Prostate gland (tissue), 2 donors: ENCODE data around the gene STUB1. TPM values are rescaled to one million over a fixed set of nuclear protein-coding genes. Genes with fewer than 3 reads are reported as not detected.

Source experiments
- DNase-seq: peaks from one replicate; pipeline ENCODE4 v3.0.0-alpha.2; 2019; ENCODE audit warnings: low spot score
- H3K27ac ChIP-seq, 2 donors: fragments of 200-600 bp; sonication (generic); 2 replicates each; pipeline ENCODE4 v1.5.1; 2017 to 2019
- H3K27me3 ChIP-seq: fragments of 200-600 bp; sonication (generic); replicated peaks from 2 replicates; pipeline ENCODE4 v1.5.1; 2019; ENCODE audit not compliant: insufficient read depth
- H3K36me3 ChIP-seq, 2 donors: fragments of 200-600 bp; sonication (generic); 1 replicate in 1 of 2; 2 replicates in 1 of 2; pipeline versions ENCODE4 v1.5.1 to v1.8.1; 2017 to 2019
- H3K4me1 ChIP-seq: fragments of 200-600 bp; sonication (generic); replicated peaks from 2 replicates; pipeline ENCODE4 v1.5.1; 2019
- H3K4me3 ChIP-seq, 2 donors: fragments of 200-600 bp; sonication (generic); 2 replicates each; pipeline ENCODE4 v1.5.1; 2017 to 2019
- H3K9me3 ChIP-seq: fragments of 200-600 bp; sonication (generic); 2 replicates; pipeline ENCODE4 v1.5.1; 2017
- CTCF ChIP-seq, 4 experiments: fragments of 200-600 bp in 2 of 4; fragments of 450-650 bp in 2 of 4; sonication (generic) in 2 of 4; IDR thresholded peaks; 1 replicate in 3 of 4; 2 replicates in 1 of 4; pipeline ENCODE4 v1.5.1; 2016 to 2019; ENCODE audit warnings: antibody characterized with exemption in 4 of 4, mild to moderate bottlenecking in 2 of 4, moderate library complexity in 2 of 4
- POLR2A ChIP-seq: fragments of 450-650 bp; IDR thresholded peaks from one replicate; pipeline ENCODE4 v1.6.1; 2016; ENCODE audit warnings: antibody characterized with exemption, mild to moderate bottlenecking
- POLR2AphosphoS5 ChIP-seq: sonication (generic); formaldehyde crosslinking; IDR thresholded peaks from one replicate; pipeline ENCODE4 v1.6.1; 2017; ENCODE audit warnings: antibody characterized with exemption
- WGBS: methylation state at CpG from one replicate; pipeline ENCODE4 v1.1.5; 2018; 5-methylcytosine and 5-hydroxymethylcytosine counted together
- intact Hi-C: fragments of 100-400 bp; cut with DNase I; formaldehyde crosslinking; loops from one replicate; pipeline ENCODE4 v1.14.2; 2022
- total RNA-seq, 2 donors: library from RNA; depleted of rRNA; stranded (reverse); fragments of >200 nt; gene quantifications; one replicate each; pipeline ENCODE4 v1.1.0, GENCODE V29; 2016

The STUB1 gene
- total RNA-seq, 2 donors from 2014 or later = 173 to 255 TPM

- WGBS = 7% methylated on average over 37 of the region's 37 CpGs
Measured at GRCh38 chr16:693766-694165, 13.6 kb downstream of the STUB1 start.

GRCh38 chr16:694187-694862 lies 14.1 kb downstream of the STUB1 start:
- peaks cover 23% of the 10 kb centered on the region for H3K27me3 ChIP-seq
- intact Hi-C loops = no loop called here
- H3K9me3 ChIP-seq = no peaks in the 10 kb centered on the region
- WGBS = 4% methylated on average over 42 of the region's 64 CpGs
- no peak for TF ChIP-seq POLR2AphosphoS5
- no peak for TF ChIP-seq POLR2A
- no peak for TF ChIP-seq CTCF (IDR thresholded peaks at IDR 0.05)
- peaks cover 11% of the 10 kb centered on the region for H3K4me1 ChIP-seq
- peak overlapping the region; percentile 8 to 17 for H3K4me3 ChIP-seq
- no peak for DNase-seq
- no peak overlapping the region for H3K27ac ChIP-seq
- no peaks in the 10 kb centered on the region for H3K36me3 ChIP-seq

More at GRCh38 chr16:693766-694165, 13.6 kb downstream of the STUB1 start:
- Histone ChIP-seq H3K27me3 (peaks cover 23% of the 10 kb centered on the region), H3K9me3 (no peaks in the 10 kb centered on the region), H3K27ac (no peak overlapping the region), H3K4me1 (peaks cover 11% of the 10 kb centered on the region), H3K4me3 (no peak overlapping the region), H3K36me3 (no peaks in the 10 kb centered on the region)
- intact Hi-C loops = no loop called here
- no peak for DNase-seq
- TF ChIP-seq POLR2A (no peak), POLR2AphosphoS5 (no peak), CTCF (IDR thresholded peaks at IDR 0.05) (no peak)

- Histone ChIP-seq H3K4me1 (peaks cover 7% of the 10 kb centered on the region), H3K9me3 (no peaks in the 10 kb centered on the region), H3K36me3 (no peaks in the 10 kb centered on the region), H3K27me3 (peaks cover 23% of the 10 kb centered on the region), H3K4me3 (peak overlapping the region; percentile 8 to 17), H3K27ac (no peak overlapping the region)
- intact Hi-C loops = no loop called here
- DNase-seq = no peak
- TF ChIP-seq POLR2AphosphoS5 (no peak), CTCF (IDR thresholded peaks at IDR 0.05) (no peak), POLR2A (no peak)
- under 1% methylated on average over 31 of the region's 37 CpGs for whole genome bisulfite sequencing
Measured at GRCh38 chr16:694863-695354, 14.7 kb downstream of the STUB1 start.

GRCh38 chr16:695355-696089 lies 15.3 kb downstream of the STUB1 start:
- peaks cover 23% of the 10 kb centered on the region for H3K27me3 ChIP-seq
- H3K36me3 ChIP-seq = no peaks in the 10 kb centered on the region
- no peaks in the 10 kb centered on the region for H3K9me3 ChIP-seq
- DNase-seq = no peak
- intact Hi-C loops = no loop called here
- whole genome bisulfite sequencing = 4% methylated on average over 58 of the region's 71 CpGs
- H3K4me1 ChIP-seq = peaks cover 7% of the 10 kb centered on the region
- no peak overlapping the region for H3K4me3 ChIP-seq
- TF ChIP-seq POLR2A = no peak
- peak in 1 of 4 experiments; percentile 2 for TF ChIP-seq CTCF (IDR thresholded peaks at IDR 0.05)
- H3K27ac ChIP-seq = no peak overlapping the region
